Amniotic stem cell (primary cell): Measurements from ENCODE around the gene STRA6.

ENCODE experiments used
- DNase-seq: peaks from one replicate; lab custom pipeline; 2025; lab: John Stamatoyannopoulos, UW

STRA6 gene

DNA sequence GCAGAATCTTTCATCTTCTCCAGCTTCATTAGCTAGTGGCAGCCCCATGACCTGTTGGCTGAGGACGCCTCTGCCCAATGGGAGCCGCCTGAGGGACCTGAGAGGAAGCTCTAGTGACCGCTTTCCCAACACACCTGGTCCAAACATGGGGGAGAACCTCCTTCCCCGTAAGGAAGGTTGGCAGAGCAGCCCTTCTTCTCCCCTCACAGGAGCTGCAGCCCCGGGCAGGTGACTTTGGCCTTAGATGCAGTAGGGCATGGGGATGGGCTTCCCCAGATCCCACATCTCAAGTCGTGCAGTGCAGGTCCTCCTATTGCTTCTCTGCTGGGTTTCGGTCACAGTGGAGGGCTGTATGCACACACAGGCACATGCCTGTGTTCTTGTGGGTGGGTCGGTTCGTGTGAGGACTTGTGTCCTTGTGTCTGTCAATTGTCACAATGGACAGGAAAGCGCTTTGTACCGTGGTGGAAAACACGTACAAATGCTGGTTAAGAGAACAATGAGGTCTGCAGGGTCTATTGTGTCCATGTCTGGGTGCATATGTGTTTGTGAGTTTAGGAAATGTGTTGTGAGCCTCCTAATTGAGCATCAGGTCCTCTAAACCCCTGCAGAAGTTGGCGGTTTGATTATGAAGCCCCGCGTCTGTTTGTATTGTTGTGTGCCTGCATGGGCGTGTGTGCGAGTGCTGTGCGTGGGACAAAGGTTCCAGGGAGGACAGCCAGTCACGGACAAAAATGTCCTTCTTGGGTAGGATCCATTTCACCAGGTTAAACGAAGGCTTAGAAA lies 70.8 kb downstream of the STRA6 start:
- no peak for DNase-seq

DNA sequence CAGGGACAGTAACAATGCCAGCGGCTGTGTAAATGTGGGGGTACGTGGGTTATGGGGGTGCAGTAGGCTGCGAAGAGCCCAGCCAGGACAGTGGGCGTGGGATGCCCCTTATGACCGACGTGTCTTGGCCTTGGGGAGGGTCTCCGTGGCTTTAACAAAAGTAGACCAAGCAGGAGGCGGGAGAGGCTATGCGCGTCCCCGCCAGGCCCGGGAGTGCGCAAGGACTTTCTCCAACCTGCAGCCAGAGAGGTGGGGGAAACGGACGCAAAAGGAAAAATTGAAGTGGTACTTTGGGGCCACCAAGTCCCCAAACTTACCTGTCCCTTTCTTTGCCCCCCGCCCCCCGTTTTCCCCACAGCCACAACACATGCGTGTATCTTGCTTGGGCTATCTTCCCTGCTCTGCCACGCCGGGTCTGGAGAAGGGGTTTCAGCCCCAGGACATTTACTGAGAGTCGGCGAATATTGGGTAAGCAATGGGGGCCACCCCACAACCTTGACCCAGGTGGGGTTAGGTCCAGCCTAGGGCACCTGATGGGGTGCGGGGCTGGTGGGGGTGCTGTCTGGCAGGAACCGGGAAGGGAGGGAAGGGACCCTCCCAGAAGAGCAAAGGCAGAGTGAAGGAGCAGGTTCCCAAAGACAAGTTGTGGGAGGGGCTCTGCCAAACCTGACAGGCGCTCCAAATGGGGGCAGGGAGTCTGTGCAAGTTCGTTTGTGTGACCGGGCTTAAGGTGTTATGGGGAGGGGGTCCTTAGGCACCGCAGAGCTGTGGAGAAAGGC lies 71.5 kb downstream of the STRA6 start:
- no peak for DNase-seq

DNA sequence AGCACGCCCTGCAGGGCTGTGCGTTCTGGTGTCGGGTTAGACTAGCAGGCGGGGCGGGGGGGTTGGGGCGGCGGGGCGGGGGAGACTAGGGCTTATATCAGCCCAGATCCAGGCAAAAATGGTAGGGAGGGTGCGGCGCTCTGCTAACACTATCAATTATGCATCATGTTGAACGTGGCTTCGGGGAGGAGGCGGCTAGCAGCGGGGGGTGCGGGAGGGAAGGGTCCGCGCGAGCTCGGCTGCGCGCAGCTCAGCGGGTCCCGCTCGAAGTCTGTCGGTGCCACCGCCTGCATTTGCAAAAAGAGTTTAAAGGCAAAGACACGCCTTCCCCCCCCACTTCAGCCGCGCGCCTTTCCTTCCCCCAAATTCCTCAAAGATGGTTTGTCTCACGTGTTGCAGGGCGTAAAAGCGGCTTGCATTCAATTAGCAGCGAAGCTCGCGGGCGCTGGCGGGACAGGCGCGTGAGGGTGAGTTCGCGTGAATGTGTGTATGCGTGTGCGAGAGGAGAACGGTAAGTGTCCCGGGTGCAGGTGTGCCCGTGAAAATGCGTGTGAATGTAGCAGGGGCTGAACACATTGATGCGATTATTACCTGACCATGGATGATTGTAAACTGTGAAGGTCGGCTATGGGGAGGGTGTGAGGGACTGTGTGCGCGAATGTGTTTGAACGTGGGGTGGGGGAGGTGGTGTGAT lies 72.3 kb downstream of the STRA6 start, which contains the start of gene ISLR2:
Gene ISLR2 (plus strand): TSS at position 432 of the 694 bp plus-strand sequence. CDS start 2,169 bp downstream, outside the sequence.
- DNase-seq, result no peak

DNA sequence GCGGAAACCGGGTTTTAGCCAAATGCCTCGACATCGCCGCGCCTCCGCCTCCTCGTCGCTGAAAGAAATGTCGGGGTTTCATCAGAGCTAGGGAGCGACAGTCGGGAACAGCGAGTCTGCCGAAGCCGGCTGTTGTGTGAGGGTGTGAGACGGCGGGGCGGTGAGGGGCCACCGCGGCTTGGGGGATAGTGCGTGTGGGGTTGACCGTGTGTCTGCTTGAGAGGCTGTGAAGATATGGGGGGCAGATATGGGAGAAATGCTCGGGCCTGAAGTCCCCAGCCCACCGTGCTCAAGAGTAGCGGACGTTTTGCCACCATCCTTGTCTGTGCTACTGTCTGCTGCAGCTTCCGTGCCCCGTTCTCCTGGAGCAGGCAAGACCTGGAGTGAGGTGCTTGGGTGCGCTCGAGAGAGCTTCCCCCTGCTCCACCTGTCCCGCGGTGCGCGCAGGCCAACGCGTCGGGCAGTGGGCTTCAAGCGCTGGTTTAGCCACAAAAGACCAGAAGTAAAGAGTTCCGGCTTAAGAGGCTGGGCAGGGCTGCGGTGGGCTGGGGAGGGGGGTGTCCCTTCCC lies 72.9 kb downstream of the STRA6 start:
- DNase-seq, result no peak
